ENCODE measurements around the gene LBHD2. TPM values are rescaled to one million over a fixed set of nuclear protein-coding genes. Genes with fewer than 3 reads are reported as not detected.

LBHD2 gene
- polyA plus RNA-seq, 1 donor (not counting 4 experiments of a cell fraction or from before 2014, with no cell fraction given): not detected

- Histone ChIP-seq H2AFZ (ENCODE audit: control insufficient read depth, low read length) (no peak overlapping the region), H3K79me2 (ENCODE audit: control insufficient read depth, insufficient read depth, low read length) (no peaks in the 10 kb centered on the region), H3K4me1 (ENCODE audit: control insufficient read depth, extremely low read depth, insufficient read depth, low read length) (peaks cover 17% of the 10 kb centered on the region), H3K4me3 (ENCODE audit: control insufficient read depth in 2 of 3, extremely low read depth in 1 of 3, insufficient read depth in 2 of 3, low read depth in 1 of 3, low read length in 3 of 3) (no peak overlapping the region), H3K9ac (ENCODE audit: control insufficient read depth, extremely low read depth, insufficient read depth, low read length) (no peak overlapping the region), H3K27ac (ENCODE audit: control insufficient read depth, insufficient read depth, low read length) (no peak overlapping the region), H3K4me2 (ENCODE audit: control insufficient read depth, extremely low read depth, insufficient read depth, low read depth, low read length) (no peak overlapping the region), H3K27me3 (ENCODE audit: control insufficient read depth, extremely low read depth, insufficient read depth, low read length) (no peaks in the 10 kb centered on the region), H3K36me3 (ENCODE audit: control insufficient read depth in 2 of 2, extremely low read depth in 1 of 2, insufficient read depth in 2 of 2, low read length in 2 of 2) (no peaks in the 10 kb centered on the region), H4K20me1 (ENCODE audit: control insufficient read depth, extremely low read depth, insufficient read depth, low read length) (no peaks in the 10 kb centered on the region), H3K9me3 (ENCODE audit: control insufficient read depth, low read depth, low read length) (no peaks in the 10 kb centered on the region), H3K9me1 (ENCODE audit: control insufficient read depth, extremely low read depth, insufficient read depth, low read length) (no peaks in the 10 kb centered on the region)
- dilution Hi-C loops (cut with MboI; ENCODE audit: extremely low pct_ligation_motif_present, low sequenced_read_pairs): no loop called here
- TF ChIP-seq, protein P1, sequence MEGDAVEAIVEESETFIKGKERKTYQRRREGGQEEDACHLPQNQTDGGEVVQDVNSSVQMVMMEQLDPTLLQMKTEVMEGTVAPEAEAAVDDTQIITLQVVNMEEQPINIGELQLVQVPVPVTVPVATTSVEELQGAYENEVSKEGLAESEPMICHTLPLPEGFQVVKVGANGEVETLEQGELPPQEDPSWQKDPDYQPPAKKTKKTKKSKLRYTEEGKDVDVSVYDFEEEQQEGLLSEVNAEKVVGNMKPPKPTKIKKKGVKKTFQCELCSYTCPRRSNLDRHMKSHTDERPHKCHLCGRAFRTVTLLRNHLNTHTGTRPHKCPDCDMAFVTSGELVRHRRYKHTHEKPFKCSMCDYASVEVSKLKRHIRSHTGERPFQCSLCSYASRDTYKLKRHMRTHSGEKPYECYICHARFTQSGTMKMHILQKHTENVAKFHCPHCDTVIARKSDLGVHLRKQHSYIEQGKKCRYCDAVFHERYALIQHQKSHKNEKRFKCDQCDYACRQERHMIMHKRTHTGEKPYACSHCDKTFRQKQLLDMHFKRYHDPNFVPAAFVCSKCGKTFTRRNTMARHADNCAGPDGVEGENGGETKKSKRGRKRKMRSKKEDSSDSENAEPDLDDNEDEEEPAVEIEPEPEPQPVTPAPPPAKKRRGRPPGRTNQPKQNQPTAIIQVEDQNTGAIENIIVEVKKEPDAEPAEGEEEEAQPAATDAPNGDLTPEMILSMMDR (optimal IDR thresholded peaks at IDR 0.05 in 1 of 3, IDR thresholded peaks at IDR 0.05 in 1 of 3, conservative IDR thresholded peaks at IDR 0.05 in 1 of 3; ENCODE audit: extremely low read depth in 1 of 3, insufficient read depth in 2 of 3, low read length in 3 of 3): no peak
- no peak for TF ChIP-seq EZH2 (IDR thresholded peaks at IDR 0.05; ENCODE audit: low read length)
- DNase-seq (ENCODE audit: low read depth, low spot score) (no peak), FAIRE-seq (no peak)
Measured at GRCh38 chr14:103064978-103065377, 19.0 kb upstream of the LBHD2 start.

DNA sequence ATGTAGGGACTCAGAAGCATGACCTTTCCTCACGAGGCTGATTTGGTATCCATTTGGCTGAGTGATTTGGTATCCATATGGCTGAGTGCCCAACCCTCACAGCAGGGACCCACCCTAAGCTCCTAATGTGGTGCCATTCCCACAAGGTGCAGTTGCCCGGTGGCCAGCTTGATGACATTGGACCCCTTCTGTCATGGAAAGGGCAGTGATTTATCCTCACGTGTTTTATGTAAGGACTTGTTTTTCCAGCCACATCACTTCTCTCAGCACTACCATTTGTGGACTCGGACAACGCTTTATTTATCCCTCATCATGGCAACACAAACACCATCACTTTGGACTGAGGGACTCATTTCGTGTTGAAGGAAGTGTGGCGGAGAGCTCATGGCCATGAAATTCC is 18.1 kb upstream of the LBHD2 start:
- Histone ChIP-seq H3K27ac (ENCODE audit: control insufficient read depth, insufficient read depth, low read length) (no peak overlapping the region), H3K27me3 (ENCODE audit: control insufficient read depth, extremely low read depth, insufficient read depth, low read length) (no peaks in the 10 kb centered on the region), H3K4me3 (ENCODE audit: control insufficient read depth in 2 of 3, extremely low read depth in 1 of 3, insufficient read depth in 2 of 3, low read depth in 1 of 3, low read length in 3 of 3) (no peak overlapping the region), H2AFZ (ENCODE audit: control insufficient read depth, low read length) (no peak overlapping the region), H4K20me1 (ENCODE audit: control insufficient read depth, extremely low read depth, insufficient read depth, low read length) (no peaks in the 10 kb centered on the region), H3K36me3 (ENCODE audit: control insufficient read depth in 2 of 2, extremely low read depth in 1 of 2, insufficient read depth in 2 of 2, low read length in 2 of 2) (no peaks in the 10 kb centered on the region), H3K79me2 (ENCODE audit: control insufficient read depth, insufficient read depth, low read length) (no peaks in the 10 kb centered on the region), H3K9ac (ENCODE audit: control insufficient read depth, extremely low read depth, insufficient read depth, low read length) (no peak overlapping the region), H3K9me3 (ENCODE audit: control insufficient read depth, low read depth, low read length) (no peaks in the 10 kb centered on the region), H3K4me1 (ENCODE audit: control insufficient read depth, extremely low read depth, insufficient read depth, low read length) (peaks cover 17% of the 10 kb centered on the region), H3K4me2 (ENCODE audit: control insufficient read depth, extremely low read depth, insufficient read depth, low read depth, low read length) (no peak overlapping the region), H3K9me1 (ENCODE audit: control insufficient read depth, extremely low read depth, insufficient read depth, low read length) (no peaks in the 10 kb centered on the region)
- TF ChIP-seq, protein P1 (optimal IDR thresholded peaks at IDR 0.05 in 1 of 3, IDR thresholded peaks at IDR 0.05 in 1 of 3, conservative IDR thresholded peaks at IDR 0.05 in 1 of 3; ENCODE audit: extremely low read depth in 1 of 3, insufficient read depth in 2 of 3, low read length in 3 of 3): no peak
- TF ChIP-seq EZH2 (IDR thresholded peaks at IDR 0.05; ENCODE audit: low read length): no peak
- dilution Hi-C loops (cut with MboI; ENCODE audit: extremely low pct_ligation_motif_present, low sequenced_read_pairs): no loop called here
- no peak for DNase-seq (ENCODE audit: low read depth, low spot score)
- no peak for FAIRE-seq

All from keratinocyte (primary cell).